ENCODE measurements around the gene MAGEA2B.
"Not testable (repeated sequence)": the region's sequence is repeated elsewhere in the genome, so short reads cannot be mapped to it uniquely, and the experiment has no call there.

Gene MAGEA2B

DNA sequence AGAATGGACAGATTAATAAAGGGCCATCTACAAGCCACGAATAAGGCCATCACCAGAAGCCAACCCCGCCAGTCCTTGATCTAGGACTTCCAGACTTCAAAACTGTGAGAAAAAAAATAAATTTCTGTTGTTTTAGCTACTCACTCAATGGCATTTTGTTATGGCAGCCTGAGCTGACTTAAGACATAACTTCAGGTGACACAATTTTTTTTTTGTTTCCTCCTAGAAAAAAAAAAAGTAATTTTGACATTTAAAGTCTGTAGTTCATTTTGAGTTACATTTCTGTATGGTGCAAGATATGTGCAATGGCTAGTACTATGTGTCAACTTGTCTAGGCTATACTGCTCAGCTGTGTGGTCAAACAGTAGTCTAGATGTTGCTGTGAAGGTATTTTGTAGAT is 44.5 kb downstream of the MAGEA2B start, which contains the start of gene CSAG3:
TSS of gene CSAG3 (plus strand) at position 301 of the 400 bp plus-strand sequence.
- not testable (repeated sequence) for DNase-seq (ENCODE audit: low read depth, low spot score)

DNA sequence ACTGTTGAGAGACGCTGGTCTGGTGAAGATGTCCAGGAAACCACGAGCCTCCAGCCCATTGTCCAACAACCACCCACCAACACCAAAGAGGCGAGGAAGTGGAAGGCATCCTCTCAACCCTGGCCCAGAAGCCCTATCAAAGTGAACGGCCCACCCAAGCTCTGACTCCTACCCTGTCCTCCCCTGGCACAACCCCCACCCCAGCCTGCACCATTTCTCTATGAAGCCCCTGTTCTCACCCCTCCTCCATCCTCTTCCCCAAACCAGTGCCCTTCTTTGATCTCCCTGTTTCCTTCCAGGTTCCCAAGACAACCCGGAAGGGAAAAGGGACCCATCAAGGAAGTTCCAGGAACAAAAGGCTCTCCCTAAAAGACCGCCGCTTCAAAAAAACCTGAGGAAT is 45.1 kb downstream of the MAGEA2B start:
- not testable (repeated sequence) for DNase-seq (ENCODE audit: low read depth, low spot score)

DNA sequence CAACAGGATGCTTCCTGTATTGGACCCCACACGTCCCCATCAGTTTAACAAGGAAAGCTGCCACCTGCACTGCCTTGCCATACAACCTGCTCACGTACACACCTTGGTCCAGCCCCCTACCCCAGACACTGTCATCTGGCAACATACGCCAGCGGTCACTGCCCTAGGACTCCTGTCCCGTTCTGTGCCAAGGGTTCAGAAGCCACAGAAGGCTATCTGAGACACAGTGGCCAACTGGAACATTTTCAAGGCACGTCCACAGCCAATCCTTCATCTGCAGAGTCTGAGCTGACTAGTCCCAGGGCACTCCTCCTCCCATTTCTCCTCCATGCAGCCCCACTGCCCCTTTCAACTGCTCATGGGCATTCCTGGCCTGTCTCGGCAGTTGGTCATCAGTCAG is 47.2 kb downstream of the MAGEA2B start:
- DNase-seq (ENCODE audit: low read depth, low spot score) = not testable (repeated sequence)

DNA sequence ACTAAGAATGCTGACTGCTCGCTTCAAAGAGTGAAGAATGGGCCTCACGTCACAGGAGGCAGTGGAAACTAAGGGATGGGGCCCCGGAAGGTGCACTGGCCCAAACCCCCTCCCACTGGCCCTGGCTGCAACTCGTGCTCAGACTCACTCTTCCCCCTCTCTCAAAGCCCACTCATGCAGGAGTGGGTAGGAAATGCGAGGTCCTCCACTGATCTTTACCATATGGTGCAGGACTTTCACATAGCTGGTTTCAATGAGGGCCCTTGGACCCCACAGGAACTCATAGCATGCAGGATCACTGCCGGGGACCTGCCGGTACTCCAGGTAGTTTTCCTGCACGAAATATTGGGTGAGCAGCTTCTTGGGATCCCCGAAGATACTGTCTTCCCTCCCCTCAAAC is 52.1 kb downstream of the MAGEA2B start:
- not testable (repeated sequence) for DNase-seq (ENCODE audit: low read depth, low spot score)

Data from iPS DF 19.7 (cell line).